Motor neuron (in vitro differentiated cells): ENCODE data around the gene NBPF12. TPM values are rescaled to one million over a fixed set of nuclear protein-coding genes. Genes with fewer than 3 reads are reported as not detected.
"Not testable (repeated sequence)": the region's sequence is repeated elsewhere in the genome, so short reads cannot be mapped to it uniquely, and the experiment has no call there.

ENCODE experiments used
- ATAC-seq, 8 experiments: fragments of 200-7000 bp; cut with Tn5 transposase; replicated peaks in 6 of 8; 2 replicates each; pipeline ENCODE4 v1.8.0; 2021; ENCODE audit warnings: mild to moderate bottlenecking in 8 of 8, moderate library complexity in 8 of 8
- H3K27ac ChIP-seq, 2 donors: fragments of 250-450 bp; sonication (Bioruptor Pico); 2 replicates each; pipeline ENCODE4 v1.9.0; 2021; ENCODE audit warnings: antibody characterized with exemption in 2 of 2, mild to moderate bottlenecking in 2 of 2, moderate library complexity in 1 of 2
- H3K4me1 ChIP-seq, 2 donors: fragments of 250-450 bp; sonication (Bioruptor Pico); replicated peaks in 1 of 2; 2 replicates each; pipeline ENCODE4 v1.6.1; 2021; ENCODE audit warnings: antibody characterized with exemption in 2 of 2, mild to moderate bottlenecking in 2 of 2, moderate library complexity in 1 of 2
- H3K4me3 ChIP-seq, 5 donors: fragments of 250-450 bp; sonication (Bioruptor Pico); 2 replicates each; pipeline ENCODE4 v1.9.0; 2021; ENCODE audit warnings: antibody characterized with exemption in 5 of 5, mild to moderate bottlenecking in 5 of 5, moderate library complexity in 4 of 5
- WGBS, 10 experiments: fragments of 450-650 bp; shearing (Covaris generic); methylation state at CpG; one replicate each; pipeline ENCODE4 v1.0.0; 2022; 5-methylcytosine and 5-hydroxymethylcytosine counted together
- in situ Hi-C, 9 experiments: fragments of 400-800 bp; cut with MboI; loops; one replicate each; pipeline ENCODE4 v1.15.0; 2021; ENCODE audit warnings: low sequenced_read_pairs in 9 of 9, low pct_unique_long_range_greater_than_20kb in 2 of 9; ENCODE audit not compliant: unreplicated experiment in 9 of 9
- total RNA-seq, 8 experiments: library from RNA; unstranded; fragments of 300-600 nt; gene quantifications; 2 replicates each; pipeline versions ENCODE4 v1.2.3 to v1.2.4, GENCODE V29; 2022

NBPF12 gene
- total RNA-seq, 8 experiments from 2014 or later: 4.2 to 16.2 (median 13.2) TPM

DNA sequence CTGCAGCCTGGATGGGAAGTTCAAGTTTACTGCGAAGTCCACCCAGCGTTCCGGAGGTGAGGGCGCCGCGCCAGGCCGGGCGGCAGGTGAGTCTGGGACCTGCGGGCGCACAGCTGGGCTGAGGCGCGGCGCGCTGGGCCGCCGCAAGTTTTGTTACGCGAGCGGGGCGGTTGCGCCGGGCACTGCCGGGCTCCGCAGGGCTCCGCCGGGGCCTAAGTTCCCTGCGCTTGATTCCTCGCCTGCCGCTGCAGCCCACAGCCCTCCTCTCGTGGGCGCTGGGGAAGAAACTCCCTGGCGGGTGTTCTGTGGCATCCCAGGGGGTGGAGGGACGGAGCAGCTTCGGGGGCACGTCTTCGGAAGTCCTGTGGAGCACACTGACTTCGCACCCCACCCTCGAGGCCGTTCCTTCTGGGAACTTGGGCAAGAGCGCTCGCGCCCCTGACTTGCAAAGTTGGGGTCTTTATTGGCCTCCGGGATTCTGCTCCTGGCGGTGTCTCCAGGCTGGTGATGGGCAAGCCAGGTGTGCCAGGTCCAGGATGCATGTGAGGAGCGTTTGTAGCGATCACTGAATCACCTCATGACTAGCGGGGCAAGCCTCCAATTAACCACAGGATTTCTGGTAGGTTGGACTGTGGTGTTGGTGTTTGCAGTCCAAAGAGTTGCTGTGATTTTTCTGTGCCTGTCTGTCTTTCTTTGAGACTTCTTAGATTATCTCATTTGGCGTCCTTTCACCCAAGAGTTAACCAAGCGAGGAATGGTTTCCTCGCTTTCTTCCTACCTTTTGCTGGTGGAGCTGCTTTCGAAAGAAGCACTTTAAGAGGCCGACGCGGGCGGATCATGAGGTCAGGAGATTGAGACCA is 1.0 kb downstream of the NBPF12 start:
- WGBS, 10 experiments: 0 to 18% (median 10%) methylated on average over 1 to 3 of the region's 55 CpGs; no CpG with 5 or more reads in 7 of the 10 experiments
- H3K4me1 ChIP-seq, in situ Hi-C loops: not testable (repeated sequence)
- ATAC-seq: peak; percentile 38 to 52 (median 48)
- H3K27ac ChIP-seq: peak overlapping the region; percentile 16 to 46
- peak overlapping the region; percentile 66 to 97 (median 82) for H3K4me3 ChIP-seq

DNA sequence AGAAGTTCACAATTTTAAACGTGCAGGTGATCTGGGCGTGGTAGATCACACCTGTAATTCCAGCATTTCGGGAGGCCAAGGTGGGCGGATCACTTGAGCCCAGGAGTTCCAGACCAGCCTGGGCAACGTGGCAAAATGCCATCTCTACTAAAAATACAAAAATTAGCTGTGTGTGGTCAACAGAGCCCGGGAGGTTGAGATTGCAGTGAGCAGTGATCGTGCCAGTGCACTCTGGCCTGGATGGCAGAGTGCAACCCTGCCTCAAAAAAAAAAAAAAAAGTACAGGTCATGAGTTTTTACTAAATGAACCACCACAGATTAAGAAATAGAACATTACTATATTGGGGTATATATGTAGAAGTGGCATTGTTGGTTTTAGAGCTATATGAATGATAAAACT is 2.2 kb downstream of the NBPF12 start:
- no CpG with 5 or more reads among the region's 7 CpGs for WGBS, 10 experiments
- H3K4me1 ChIP-seq, in situ Hi-C loops, H3K27ac ChIP-seq, H3K4me3 ChIP-seq, ATAC-seq: not testable (repeated sequence)

DNA sequence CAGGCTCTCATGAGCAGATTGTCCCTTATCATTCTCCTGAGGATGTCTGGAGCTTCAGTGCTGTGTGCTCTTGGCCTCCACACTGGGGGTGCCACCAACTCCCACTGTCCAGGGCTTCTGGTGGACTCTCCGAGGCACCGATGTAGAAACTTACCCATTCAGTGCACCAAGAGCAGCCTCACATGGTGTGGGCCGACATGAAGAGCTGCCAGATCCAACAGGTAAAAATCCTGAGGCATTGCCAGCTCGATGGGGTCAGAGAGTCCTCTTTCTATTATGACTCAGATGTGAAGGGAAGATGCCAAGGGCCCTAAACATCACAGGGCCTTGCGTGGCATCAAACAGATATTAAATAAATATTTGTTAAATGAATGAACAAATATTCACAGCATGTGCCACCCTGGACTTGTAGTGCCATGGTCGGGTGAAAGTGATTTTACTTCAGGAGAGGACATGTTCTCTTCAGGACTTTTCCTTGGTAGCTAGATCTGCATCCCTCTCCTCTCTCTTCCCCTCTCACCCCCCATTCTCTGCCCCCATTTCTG is 5.3 kb downstream of the NBPF12 start:
- in situ Hi-C loops, ATAC-seq, H3K27ac ChIP-seq, H3K4me3 ChIP-seq, H3K4me1 ChIP-seq: not testable (repeated sequence)
- WGBS, 10 experiments: 100% methylated on average over 2 of the region's 6 CpGs; no CpG with 5 or more reads in 9 of the 10 experiments

DNA sequence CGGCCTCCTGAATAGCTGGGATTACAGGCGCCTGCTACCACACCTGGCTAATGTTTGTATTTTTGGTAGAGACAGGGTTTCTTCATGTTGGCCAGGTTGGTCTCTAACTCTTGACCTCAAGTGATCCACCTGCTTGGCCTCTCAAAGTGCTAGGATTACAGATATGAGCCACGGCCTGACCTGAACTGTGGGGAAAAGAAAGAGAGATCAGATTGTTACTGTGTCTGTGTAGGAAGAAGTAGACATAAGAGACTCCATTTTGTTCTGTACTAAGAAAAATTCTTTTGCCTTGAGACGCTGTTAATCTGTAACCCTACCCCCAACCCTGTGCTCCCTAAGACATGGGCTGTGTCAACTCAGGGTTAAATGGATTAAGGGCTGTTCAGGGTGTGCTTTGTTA is 10.0 kb downstream of the NBPF12 start:
- H3K4me1 ChIP-seq, in situ Hi-C loops, H3K27ac ChIP-seq, H3K4me3 ChIP-seq, ATAC-seq: not testable (repeated sequence)
- WGBS, 10 experiments: 80% methylated on average over 1 of the region's 4 CpGs; no CpG with 5 or more reads in 9 of the 10 experiments

DNA sequence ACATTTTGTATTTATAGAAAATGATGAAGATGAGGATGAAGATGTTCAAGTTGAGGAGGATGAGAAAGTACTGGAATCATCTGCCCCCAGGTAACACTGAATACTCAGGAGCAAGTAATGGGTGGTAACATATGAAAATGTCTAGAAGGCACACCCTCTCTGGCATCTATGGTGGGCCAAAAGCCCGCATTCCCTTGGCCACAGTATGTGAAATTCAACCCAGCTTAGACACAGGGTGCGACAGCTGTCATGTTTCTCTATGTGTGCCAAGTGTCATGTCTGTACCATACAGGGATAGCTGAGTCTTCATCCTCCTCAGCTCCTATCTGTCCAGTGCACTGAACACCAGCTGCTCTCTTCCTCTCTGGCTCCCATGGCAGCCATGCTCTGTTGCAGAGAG is 26.2 kb downstream of the NBPF12 start:
- in situ Hi-C loops, ATAC-seq, H3K4me1 ChIP-seq, H3K4me3 ChIP-seq, H3K27ac ChIP-seq: not testable (repeated sequence)
- 100% methylated on average over 1 of the region's 2 CpGs; no CpG with 5 or more reads in 8 of the 10 experiments for WGBS, 10 experiments

DNA sequence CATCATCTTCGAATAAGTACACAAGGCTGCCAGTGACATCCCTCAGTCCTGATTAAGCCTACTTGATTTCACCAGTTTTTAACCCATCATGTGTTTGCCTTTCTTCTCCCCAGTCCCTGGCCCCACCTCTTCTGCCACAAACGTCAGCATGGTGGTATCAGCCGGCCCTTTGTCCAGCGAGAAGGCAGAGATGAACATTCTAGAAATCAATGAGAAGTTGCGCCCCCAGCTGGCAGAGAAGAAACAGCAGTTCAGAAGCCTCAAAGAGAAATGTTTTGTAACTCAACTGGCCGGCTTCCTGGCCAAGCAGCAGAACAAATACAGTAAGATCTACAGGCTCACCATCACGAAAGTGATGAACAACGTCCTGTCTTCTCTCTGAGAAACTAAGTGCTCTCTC is 28.2 kb downstream of the NBPF12 start:
- H3K4me3 ChIP-seq, ATAC-seq, in situ Hi-C loops, H3K27ac ChIP-seq, H3K4me1 ChIP-seq: not testable (repeated sequence)
- 56 to 89% (median 88%) methylated on average over 1 of the region's 8 CpGs; no CpG with 5 or more reads in 7 of the 10 experiments for WGBS, 10 experiments

DNA sequence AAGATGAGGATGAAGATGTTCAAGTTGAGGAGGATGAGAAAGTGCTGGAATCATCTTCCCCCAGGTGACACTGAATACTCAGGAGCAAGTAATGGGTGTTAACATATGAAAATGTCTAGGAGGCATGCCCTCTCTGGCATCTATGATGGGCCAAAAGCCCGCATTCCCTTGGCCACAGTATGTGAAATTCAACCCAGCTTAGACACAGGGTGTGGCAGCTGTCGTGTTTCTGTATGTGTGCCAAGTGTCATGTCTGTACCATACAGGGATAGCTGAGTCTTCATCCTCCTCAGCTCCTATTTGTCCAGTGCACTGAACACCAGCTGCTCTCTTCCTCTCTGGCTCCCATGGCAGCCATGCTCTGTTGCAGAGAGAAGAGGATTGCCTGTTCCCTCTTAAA is 32.5 kb downstream of the NBPF12 start:
- in situ Hi-C loops, ATAC-seq, H3K4me1 ChIP-seq, H3K27ac ChIP-seq, H3K4me3 ChIP-seq: not testable (repeated sequence)
- WGBS, 10 experiments: 0 to 100% (median 86%) methylated on average over 1 to 2 of the region's 2 CpGs; no CpG with 5 or more reads in 5 of the 10 experiments

DNA sequence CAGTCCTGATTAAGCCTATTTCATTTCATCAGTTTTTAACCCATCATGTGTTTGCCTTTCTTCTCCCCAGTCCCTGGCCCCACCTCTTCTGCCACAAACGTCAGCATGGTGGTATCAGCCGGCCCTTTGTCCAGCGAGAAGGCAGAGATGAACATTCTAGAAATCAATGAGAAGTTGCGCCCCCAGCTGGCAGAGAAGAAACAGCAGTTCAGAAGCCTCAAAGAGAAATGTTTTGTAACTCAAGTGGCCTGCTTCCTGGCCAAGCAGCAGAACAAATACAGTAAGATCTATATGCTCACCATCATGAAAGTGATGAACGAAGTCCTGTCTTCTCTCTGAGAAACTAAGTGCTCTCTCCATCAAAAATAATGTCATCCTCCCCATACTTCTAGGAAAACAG is 34.6 kb downstream of the NBPF12 start:
- in situ Hi-C loops, H3K4me3 ChIP-seq, H3K4me1 ChIP-seq, H3K27ac ChIP-seq, ATAC-seq: not testable (repeated sequence)
- no CpG with 5 or more reads among the region's 5 CpGs for WGBS, 10 experiments

DNA sequence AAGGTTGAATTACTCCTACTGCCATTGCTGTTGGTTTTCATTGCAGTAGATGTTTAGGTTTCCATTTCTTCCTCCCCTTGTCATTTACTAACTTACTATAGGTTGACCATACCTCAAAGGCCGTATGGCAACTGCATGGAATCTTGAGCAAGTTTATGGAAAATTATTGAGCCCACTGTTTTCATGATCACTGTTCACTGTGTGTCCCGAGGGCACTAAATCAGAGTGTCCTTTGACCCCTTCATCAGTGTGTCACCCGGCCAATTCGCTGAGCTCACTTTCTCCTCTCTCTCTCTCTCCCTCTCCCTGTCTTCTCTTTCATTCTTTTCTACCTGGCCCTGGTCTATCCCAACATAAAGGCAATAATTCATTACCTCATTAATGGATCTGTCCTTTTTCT is 47.7 kb downstream of the NBPF12 start:
- ATAC-seq, H3K4me1 ChIP-seq, H3K27ac ChIP-seq, H3K4me3 ChIP-seq, in situ Hi-C loops: not testable (repeated sequence)
- 73% methylated on average over 2 of the region's 4 CpGs; no CpG with 5 or more reads in 9 of the 10 experiments for WGBS, 10 experiments

DNA sequence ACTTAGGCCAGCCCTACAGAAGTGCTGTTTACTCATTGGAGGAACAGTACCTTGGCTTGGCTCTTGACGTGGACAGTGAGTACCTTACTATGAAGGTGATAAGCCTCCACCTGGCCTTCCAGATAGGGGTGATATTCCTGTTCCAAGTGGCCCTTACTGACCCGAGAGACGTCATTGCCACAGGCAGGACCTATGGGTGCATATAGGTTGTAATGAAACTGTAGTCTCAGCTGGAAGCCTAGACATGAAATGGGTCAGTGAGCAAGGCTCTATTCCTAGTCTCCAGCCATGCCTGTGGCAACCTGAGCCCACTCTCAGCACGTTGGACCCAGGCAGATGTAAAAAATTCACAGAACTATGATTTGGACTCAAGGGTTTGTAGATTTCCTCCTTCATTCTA is 48.3 kb downstream of the NBPF12 start:
- H3K4me3 ChIP-seq, H3K27ac ChIP-seq, ATAC-seq, H3K4me1 ChIP-seq, in situ Hi-C loops: not testable (repeated sequence)
- WGBS, 10 experiments: no CpG with 5 or more reads among the region's 4 CpGs

DNA sequence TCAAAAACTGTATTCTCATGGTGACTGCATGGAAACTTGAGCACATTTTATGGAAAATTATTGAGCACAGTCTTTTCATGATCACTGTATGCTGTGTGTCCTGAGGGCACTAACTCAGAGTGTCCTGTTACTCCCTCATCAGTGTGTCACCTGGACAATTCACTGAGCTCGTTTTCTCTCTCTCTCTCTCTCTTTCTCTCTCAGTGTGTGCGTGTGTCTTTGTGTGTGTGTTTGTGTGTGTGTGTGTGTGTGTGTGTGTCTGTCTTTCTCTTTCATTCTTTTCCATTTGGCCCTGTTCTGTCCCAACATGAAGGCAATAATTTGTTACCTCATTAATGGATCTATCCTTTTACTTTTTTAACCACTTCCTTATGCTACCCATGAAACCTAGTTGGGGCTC is 49.4 kb downstream of the NBPF12 start:
- in situ Hi-C loops, H3K4me1 ChIP-seq, H3K4me3 ChIP-seq, ATAC-seq, H3K27ac ChIP-seq: not testable (repeated sequence)
- 60 to 83% methylated on average over 1 to 2 of the region's 2 CpGs; no CpG with 5 or more reads in 8 of the 10 experiments for WGBS, 10 experiments

DNA sequence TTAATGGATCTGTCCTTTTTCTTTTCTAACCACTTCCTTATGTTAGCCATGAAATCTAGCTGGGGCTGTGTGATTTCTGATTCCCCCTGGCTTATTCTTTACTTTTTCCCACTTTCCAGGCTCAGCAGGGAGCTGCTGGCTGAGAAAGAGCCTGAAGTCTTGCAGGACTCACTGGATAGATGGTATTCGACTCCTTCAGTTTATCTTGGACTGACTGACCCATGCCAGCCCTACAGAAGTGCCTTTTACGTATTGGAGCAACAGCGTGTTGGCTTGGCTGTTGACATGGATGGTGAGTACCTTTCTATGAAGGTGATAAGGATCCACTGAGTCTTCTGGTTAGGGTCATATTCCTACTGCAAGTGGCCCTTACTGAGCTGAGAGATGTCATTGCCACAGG is 51.3 kb downstream of the NBPF12 start:
- ATAC-seq, H3K27ac ChIP-seq, H3K4me3 ChIP-seq, in situ Hi-C loops, H3K4me1 ChIP-seq: not testable (repeated sequence)
- WGBS, 10 experiments: 100% methylated on average over 1 to 2 of the region's 3 CpGs; no CpG with 5 or more reads in 6 of the 10 experiments

DNA sequence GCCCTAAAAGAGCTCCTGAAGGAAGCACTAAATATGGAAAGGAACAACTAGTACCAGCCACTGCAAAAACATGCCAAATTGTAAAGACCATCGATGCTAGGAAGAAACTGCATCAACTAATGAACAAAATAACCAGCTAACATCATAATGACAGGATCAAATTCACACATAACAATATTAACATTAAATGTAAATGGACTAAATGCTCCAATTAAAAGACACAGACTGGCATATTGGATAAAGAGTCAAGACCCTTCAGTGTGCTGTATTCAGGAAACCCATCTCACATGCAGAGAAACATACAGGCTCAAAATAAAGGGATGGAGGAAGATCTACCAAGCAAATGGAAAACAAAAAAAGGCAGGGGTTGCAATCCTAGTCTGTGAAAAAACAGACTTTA is 70.4 kb downstream of the NBPF12 start:
- in situ Hi-C loops, H3K4me3 ChIP-seq, H3K4me1 ChIP-seq, H3K27ac ChIP-seq, ATAC-seq: not testable (repeated sequence)
- WGBS, 10 experiments: no CpG with 5 or more reads among the region's 1 CpG
